Erythroblast (primary cell): ENCODE measurements around the gene DPP10.

Experiments used
- DNase-seq, 2 experiments: peaks; one replicate each; lab custom pipeline; 2025; lab: John Stamatoyannopoulos, UW
- GATA1 ChIP-seq: IDR thresholded peaks from 2 replicates; pipeline ENCODE4 v1.6.1; 2011; ENCODE audit warnings: low read depth, mild to moderate bottlenecking, control low read depth, low read length, moderate library complexity
- POLR2A ChIP-seq: IDR thresholded peaks from 2 replicates; pipeline ENCODE4 v1.6.1; 2011; ENCODE audit warnings: mild to moderate bottlenecking, low read length

Gene DPP10

GRCh38 chr2:115183144-115183543 lies 740.7 kb downstream of the DPP10 start:
- TF ChIP-seq GATA1, result no peak
- TF ChIP-seq POLR2A, result no peak
- no peak for DNase-seq

DNA sequence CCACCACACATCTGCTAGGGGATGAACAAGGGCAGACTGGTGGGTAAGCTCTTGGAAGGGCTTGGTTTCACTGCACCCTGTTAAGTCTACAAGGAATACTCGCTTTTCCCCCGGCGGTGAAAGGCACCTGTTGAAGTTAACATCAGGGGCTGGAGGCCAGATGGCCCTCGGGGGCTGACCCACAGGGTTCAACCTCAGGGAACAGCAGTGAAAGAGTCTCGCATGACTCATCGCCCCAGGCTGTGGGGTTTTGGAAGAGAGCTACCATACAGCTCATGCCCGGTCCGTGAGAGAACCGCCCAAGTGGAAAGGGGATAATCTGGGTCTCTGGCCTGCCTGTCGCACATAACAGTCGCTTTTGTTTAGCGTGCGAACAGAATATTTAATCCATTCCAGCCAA lies 748.0 kb downstream of the DPP10 start:
- no peak for TF ChIP-seq POLR2A
- no peak for TF ChIP-seq GATA1

DNA sequence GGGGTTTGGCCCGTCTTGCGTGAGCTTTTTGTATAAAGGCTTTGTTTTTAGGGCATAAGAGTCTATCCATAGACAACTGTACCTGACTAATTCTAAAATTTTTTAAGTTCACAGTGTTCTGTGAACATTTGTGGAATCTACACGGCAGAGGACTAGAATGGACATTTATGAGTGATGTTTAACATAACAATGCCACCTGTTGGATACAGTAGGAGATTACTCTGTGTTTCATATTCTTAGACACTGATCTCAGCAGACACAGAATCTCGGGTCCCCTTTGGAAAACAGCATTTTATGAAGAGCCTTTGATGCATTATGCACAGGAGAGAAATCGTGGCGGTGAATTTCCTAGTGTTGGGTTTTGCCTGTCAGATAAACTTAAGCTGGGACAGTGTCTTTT lies 752.2 kb downstream of the DPP10 start:
- no peak for TF ChIP-seq POLR2A
- TF ChIP-seq GATA1, result no peak
- no peak for DNase-seq

More for the DNA sequence above, 748.0 kb downstream of the DPP10 start:
- no peak for DNase-seq

- DNase-seq, result no peak
- no peak for TF ChIP-seq GATA1
- no peak for TF ChIP-seq POLR2A
Measured at GRCh38 chr2:115196587-115196986, 754.1 kb downstream of the DPP10 start.

- TF ChIP-seq POLR2A (no peak), GATA1 (no peak)
- DNase-seq, result no peak
Measured at GRCh38 chr2:115199966-115200365, 757.5 kb downstream of the DPP10 start.

- TF ChIP-seq POLR2A (no peak), GATA1 (no peak)
- no peak for DNase-seq
Measured at GRCh38 chr2:115201386-115201785, 758.9 kb downstream of the DPP10 start.

DNA sequence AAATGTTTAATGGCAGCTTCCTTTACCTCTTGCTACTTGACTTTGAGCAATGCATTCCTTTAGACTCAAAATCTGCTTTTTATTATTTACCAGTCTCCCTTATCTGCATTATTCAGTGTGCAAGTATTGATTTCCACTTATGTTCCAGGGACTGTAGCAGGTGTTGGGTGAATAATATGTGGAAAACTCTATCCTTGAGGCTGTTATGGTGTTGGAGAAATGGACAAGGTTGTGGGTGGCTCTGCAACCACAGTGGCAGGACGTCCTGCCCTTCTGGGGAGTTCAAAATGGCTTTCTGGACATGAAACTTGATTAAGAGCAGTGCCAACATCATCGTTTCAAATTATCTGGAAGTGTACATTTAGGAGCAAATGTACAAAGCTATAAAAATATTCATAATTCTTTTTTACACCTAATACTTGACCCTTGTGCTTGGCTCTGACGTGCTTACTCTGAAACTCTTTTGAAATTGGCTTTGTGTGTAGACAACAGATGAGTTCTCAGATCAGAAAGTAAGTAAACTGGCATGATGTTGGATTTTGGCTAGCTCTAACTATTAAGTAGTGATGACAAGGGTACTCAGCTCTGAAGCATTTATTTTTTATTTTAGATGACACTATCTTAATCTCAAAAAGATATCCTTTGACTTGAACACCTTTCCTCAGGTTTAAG lies 766.2 kb downstream of the DPP10 start:
- no peak for DNase-seq
- TF ChIP-seq GATA1, result no peak
- TF ChIP-seq POLR2A, result no peak

DNA sequence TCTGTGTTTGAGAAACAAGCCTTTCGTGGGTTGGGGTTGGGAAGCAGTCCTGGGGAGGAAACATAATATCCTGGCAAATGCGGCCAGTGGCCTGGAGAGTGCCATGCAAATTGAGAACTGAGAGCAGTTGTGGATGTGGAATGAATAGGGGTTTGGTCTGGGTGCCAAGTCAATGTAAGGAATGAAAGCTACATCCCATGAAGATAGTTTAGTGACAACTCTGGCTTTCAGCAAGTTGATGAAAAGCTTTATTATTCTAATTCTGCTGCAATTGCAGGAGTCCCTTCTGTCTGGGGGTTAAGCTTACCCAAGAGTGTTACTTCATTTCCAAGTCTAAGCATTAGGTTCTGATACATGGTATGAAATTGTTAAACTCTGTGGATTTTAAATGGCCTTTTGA lies 771.6 kb downstream of the DPP10 start:
- TF ChIP-seq GATA1 (no peak), POLR2A (no peak)
- no peak for DNase-seq

- no peak for DNase-seq
- TF ChIP-seq GATA1, result no peak
- TF ChIP-seq POLR2A, result no peak
Measured at GRCh38 chr2:115219296-115219695, 776.9 kb downstream of the DPP10 start.

- TF ChIP-seq GATA1 (no peak), POLR2A (no peak)
- no peak for DNase-seq
Measured at GRCh38 chr2:115234186-115234585, 791.7 kb downstream of the DPP10 start.

DNA sequence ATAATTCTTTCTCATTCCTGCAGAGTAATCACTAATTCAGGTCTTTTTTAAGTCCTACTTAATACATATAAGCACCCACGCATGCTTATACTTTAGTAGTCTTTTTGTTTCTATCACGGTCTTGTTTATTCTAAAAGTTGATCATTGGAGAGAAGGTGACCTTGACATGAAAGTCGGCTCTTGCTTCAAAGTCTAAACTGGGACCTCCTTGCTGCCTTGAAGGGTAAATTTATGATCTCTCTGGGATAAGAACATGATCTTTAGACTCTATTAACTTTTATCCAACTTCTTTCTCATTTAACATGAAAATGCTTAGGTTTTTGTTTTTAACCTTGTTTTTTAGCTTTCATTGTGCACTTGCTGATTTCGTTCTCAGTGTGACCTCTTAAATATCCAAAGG lies 792.3 kb downstream of the DPP10 start:
- DNase-seq, result no peak
- no peak for TF ChIP-seq POLR2A
- no peak for TF ChIP-seq GATA1

DNA sequence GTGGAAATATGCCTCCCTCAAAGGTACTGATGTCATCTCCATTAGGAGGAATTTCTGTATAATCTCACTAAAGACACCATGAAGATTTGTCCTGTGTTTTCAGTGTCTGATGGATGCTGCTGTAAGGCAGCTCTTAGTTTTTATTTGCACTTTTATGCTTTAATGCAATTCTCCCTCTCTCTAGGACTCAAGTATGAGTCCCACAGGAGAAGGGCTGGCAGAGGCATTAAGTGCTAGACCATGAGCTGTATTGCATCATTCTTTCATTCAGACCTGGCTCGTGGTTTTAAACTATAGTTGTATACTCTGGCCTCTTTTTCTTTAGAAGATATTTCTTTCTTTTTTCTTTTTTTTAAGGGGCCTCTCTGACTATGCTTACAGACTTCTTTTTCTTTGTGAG lies 805.6 kb downstream of the DPP10 start:
- TF ChIP-seq POLR2A (no peak), GATA1 (no peak)
- DNase-seq, result no peak

GRCh38 chr2:115277366-115277765 lies 834.9 kb downstream of the DPP10 start:
- no peak for DNase-seq
- TF ChIP-seq GATA1 (no peak), POLR2A (no peak)

GRCh38 chr2:115285416-115285815 lies 843.0 kb downstream of the DPP10 start:
- DNase-seq, result no peak
- no peak for TF ChIP-seq POLR2A
- no peak for TF ChIP-seq GATA1

DNA sequence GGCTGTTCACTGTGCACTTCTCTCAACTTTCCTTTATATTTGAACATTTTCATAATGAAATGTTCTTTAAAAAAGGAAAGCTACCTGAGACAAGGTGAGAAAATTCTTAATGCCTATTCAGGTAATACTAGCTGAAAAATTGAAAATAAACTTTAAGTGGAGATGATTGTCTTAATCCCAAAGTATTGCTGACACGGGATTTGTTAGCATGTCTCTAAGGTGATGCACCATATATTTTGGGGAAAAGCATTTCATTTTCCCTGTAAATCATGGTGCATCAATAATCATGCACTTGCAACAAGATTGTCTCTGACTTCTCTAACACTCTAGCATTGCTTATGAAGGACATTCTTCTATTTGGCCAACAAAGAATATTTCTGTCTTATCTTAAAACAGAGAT lies 848.0 kb downstream of the DPP10 start:
- DNase-seq, result no peak
- TF ChIP-seq GATA1, result no peak
- TF ChIP-seq POLR2A, result no peak
